Duodenal mucosa (tissue), 2 donors: ENCODE data around the gene CCDC18.
"Not testable (repeated sequence)": the region's sequence is repeated elsewhere in the genome, so short reads cannot be mapped to it uniquely, and the experiment has no call there.

ENCODE experiments used
- H3K27ac ChIP-seq: one replicate; pipeline ENCODE4 v1.7.0; 2013; ENCODE audit warnings: low read depth, low read length
- H3K27me3 ChIP-seq, 2 donors: one replicate each; pipeline ENCODE4 v1.7.0; 2013; ENCODE audit warnings: low read length in 2 of 2, control low read depth in 1 of 2; ENCODE audit not compliant: insufficient read depth in 2 of 2, control insufficient read depth in 1 of 2
- H3K36me3 ChIP-seq, 2 donors: one replicate each; pipeline ENCODE4 v1.7.0; 2013; ENCODE audit warnings: low read length in 2 of 2, control low read depth in 1 of 2; ENCODE audit not compliant: insufficient read depth in 2 of 2, control insufficient read depth in 1 of 2
- H3K4me1 ChIP-seq, 2 donors: one replicate each; pipeline ENCODE4 v1.7.0; 2013; ENCODE audit warnings: low read length in 2 of 2, control low read depth in 1 of 2; ENCODE audit not compliant: insufficient read depth in 2 of 2, control insufficient read depth in 1 of 2
- H3K4me3 ChIP-seq, 2 donors: one replicate each; pipeline ENCODE4 v1.7.0; 2013; ENCODE audit warnings: low read length in 2 of 2, low read depth in 1 of 2
- H3K9ac ChIP-seq, 2 donors: one replicate each; pipeline ENCODE4 v1.7.0; 2013; ENCODE audit warnings: low read length in 2 of 2, low read depth in 1 of 2
- H3K9me3 ChIP-seq, 2 donors: one replicate each; pipeline ENCODE4 v1.7.0; 2013; ENCODE audit warnings: low read length in 2 of 2, control low read depth in 1 of 2; ENCODE audit not compliant: control insufficient read depth in 1 of 2

The CCDC18 gene

DNA sequence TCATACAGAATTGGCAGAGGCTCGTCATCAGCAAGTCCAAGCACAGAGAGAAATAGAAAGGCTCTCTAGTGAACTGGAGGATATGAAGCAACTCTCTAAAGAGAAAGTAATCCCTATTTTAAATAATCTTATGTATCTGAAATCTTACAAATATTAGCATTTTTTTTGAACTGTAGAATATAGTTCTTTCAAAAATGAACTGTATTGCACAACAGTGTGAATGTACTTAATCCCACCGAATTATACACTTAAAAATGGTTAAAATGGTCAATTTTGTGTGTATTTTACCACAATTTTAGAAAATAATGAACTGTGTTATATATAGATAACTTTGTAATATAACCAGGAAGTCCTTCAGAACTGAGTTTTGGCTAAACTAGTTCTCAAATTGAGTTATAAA, 75.9 kb downstream of the CCDC18 start:
- no peak overlapping the region for H3K27ac ChIP-seq
- H3K27me3 ChIP-seq: no peaks in the 10 kb centered on the region
- no peaks in the 10 kb centered on the region for H3K36me3 ChIP-seq
- no peak overlapping the region for H3K9ac ChIP-seq
- H3K4me1 ChIP-seq: peaks cover 0 to 5% of the 10 kb centered on the region in 2 donors
- no peaks in the 10 kb centered on the region for H3K9me3 ChIP-seq
- no peak overlapping the region for H3K4me3 ChIP-seq

DNA sequence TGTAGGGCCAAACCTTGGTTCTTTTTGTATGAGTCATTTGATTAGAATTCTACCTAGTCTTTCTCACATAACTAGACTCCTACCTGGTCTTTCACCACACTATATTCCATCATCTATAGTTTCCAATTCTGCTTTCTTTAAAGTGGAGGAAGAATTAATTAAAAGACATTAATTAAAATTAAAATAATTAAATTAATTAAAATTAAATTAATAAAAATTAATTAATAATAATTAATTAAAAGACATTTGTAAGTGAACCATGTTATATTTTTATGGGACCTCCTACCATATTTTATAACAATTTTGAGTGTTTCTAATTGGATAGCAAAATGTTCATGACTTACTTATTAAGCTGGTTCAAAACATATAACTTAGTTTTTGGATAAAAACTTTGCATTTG, 77.4 kb downstream of the CCDC18 start:
- Histone ChIP-seq H3K9me3 (peaks cover 6 to 9% of the 10 kb centered on the region in 2 donors), H3K4me1 (peaks cover 0 to 5% of the 10 kb centered on the region in 2 donors), H3K27ac (no peak overlapping the region), H3K4me3 (no peak overlapping the region), H3K9ac (no peak overlapping the region), H3K36me3 (peaks cover 0 to 7% of the 10 kb centered on the region in 2 donors), H3K27me3 (no peaks in the 10 kb centered on the region)

DNA sequence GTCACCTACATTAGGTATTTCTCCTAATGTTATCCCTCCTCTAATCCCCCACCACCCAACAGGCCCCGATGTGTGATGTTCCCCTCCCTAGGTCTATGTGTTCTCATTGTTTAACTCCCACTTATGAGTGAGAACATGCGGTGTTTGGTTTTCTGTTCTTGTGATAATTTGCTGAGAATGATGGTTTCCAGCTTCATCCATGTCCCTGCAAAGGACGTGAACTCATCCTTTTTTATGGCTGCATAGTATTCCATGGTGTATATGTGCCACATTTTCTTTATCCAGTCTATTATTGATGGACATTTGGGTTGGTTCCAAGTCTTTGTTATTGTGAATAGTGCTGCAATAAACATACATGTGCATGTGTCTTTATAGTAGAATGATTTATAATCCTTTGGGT, 80.2 kb downstream of the CCDC18 start:
- H3K36me3 ChIP-seq, H3K9ac ChIP-seq, H3K4me3 ChIP-seq, H3K27me3 ChIP-seq, H3K4me1 ChIP-seq, H3K27ac ChIP-seq: not testable (repeated sequence)
- peaks cover 6 to 17% of the 10 kb centered on the region in 2 donors for H3K9me3 ChIP-seq

DNA sequence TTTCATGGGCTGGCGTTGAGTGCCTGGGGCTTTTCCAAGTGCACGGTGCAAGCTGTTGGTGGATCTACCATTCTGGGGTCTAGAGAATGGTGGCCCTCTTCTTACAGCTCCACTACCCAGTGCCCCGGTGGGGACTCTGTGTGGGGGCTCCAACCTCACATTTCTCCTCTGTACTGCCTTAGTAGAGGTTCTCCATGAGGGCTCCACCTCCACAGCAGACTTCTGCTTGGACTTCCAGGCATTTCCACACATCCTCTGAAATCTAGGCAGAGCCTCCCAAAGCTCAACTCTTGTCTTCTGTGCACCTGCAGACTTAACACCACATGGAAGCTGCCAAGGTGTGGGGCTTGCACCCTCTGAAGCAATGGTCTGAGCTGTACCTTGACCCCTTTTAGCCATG, 82.1 kb downstream of the CCDC18 start:
- no peak overlapping the region for H3K4me3 ChIP-seq
- H3K27me3 ChIP-seq: no peaks in the 10 kb centered on the region
- H3K9me3 ChIP-seq: peaks cover 6 to 17% of the 10 kb centered on the region in 2 donors
- H3K9ac ChIP-seq: no peak overlapping the region
- H3K27ac ChIP-seq: no peak overlapping the region
- peaks cover 0 to 7% of the 10 kb centered on the region in 2 donors for H3K36me3 ChIP-seq
- peaks cover 0 to 5% of the 10 kb centered on the region in 2 donors for H3K4me1 ChIP-seq

DNA sequence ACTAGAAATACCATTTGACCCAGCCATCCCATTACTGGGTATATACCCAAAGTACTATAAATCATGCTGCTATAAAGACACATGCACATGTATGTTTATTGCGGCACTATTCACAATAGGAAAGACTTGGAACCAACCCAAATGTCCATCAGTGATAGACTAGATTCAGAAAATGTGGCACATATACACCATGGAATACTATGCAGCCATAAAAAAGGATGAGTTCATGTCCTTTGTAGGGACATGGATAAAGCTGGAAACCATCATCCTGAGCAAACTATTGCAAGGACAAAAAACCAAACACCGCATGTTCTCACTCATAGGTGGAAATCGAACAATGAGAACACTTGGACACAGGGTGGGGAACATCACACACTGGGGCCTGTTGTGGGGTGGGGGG, 88.4 kb downstream of the CCDC18 start:
- not testable (repeated sequence) for H3K27ac ChIP-seq, H3K9ac ChIP-seq, H3K9me3 ChIP-seq, H3K27me3 ChIP-seq, H3K4me3 ChIP-seq, H3K4me1 ChIP-seq, H3K36me3 ChIP-seq

DNA sequence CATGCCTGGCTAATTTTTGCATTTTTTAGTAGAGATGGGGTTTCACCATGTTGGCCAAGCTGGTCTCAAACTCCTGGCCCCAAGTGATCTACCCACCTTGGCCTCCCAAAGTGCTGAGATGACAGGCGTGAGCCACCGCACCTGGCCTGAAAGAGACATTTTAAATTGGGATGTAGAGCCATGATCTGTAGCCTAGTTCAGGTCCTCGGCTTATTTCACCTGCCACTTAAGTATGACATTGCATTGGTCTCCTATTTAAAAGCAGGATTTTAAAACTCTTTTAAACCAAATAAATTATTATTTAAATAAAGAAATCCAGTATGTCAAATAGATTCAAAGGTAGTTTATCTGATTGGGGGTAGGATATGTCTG, 94.7 kb downstream of the CCDC18 start:
- H3K9me3 ChIP-seq, H3K27me3 ChIP-seq, H3K27ac ChIP-seq, H3K36me3 ChIP-seq, H3K9ac ChIP-seq, H3K4me1 ChIP-seq, H3K4me3 ChIP-seq: not testable (repeated sequence)

DNA sequence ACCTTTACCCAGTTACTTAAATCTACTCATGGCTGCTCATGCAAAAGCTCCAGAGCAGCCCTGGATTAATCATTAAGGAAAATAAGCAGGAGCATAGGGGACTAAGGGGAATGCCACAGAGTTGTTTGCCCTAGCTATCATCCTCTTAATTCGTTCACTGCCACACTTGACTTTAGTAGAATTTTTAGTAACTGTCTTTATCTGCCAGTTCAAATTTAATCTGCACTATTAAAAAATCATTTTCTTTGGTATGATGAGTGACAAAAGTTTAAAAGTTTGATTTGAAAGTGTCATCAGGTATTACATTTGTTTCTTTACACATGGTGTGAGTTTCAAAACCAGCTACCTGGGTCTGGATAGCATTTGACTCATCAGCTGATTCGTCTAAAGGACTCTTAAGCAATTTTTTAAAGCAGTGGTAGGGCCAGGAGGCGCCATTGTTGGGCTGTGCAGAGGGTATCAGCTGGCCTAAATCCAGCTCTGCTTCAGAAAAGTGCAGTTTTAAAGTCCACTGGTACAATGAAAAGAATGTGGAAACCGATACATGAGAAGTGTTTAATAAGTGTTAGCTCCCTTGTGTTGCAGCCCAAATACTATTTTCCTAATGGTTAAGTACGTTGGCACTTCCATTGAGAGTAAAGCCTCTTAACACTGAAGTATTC, 95.2 kb downstream of the CCDC18 start:
- Histone ChIP-seq H3K36me3 (no peaks in the 10 kb centered on the region), H3K4me1 (peaks cover 5 to 7% of the 10 kb centered on the region in 2 donors), H3K9me3 (peaks cover 0 to 3% of the 10 kb centered on the region in 2 donors), H3K9ac (no peak overlapping the region), H3K27ac (no peak overlapping the region), H3K27me3 (no peaks in the 10 kb centered on the region), H3K4me3 (peak overlapping the region in 1 of 2 donors; percentile 29)

DNA sequence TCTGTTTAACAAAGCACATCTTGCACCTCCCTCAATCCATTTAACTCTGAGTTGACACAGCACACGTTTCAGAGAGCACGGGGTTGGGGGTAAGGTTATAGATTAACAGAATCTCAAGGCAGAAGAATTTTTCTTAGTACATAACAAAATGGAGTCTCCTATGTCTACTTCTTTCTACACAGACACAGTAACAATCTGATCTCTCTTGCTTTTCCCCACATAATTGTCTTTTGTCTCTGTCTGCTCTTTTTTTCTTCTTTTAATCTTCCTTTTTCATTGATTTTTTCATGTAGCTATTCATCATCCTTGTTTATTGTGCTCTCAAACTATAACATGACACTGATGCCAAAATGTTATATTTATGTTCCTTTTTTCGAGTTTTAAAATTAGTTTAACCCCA, 97.0 kb downstream of the CCDC18 start:
- H3K9me3 ChIP-seq, H3K9ac ChIP-seq, H3K4me1 ChIP-seq, H3K27ac ChIP-seq, H3K36me3 ChIP-seq, H3K4me3 ChIP-seq, H3K27me3 ChIP-seq: not testable (repeated sequence)

DNA sequence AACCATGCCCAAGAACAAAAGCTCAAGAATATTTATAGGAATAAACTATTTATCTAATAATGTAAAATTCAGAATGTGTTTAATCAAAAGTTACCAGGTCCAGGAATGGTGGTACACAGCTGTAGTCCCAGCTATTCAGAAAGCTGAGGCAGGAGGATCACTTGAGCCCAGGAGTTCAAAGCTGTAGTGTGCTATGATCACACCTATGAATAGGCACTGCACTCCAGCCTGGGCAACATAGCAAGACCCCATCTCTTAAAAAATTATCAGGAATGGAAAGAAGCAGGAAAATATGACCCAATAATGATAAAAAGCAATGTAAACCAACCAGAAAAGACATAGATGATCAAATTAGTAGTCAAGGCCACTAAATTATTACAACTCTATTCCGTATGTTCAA, 103.0 kb downstream of the CCDC18 start:
- no peak overlapping the region for H3K9ac ChIP-seq
- no peak overlapping the region for H3K27ac ChIP-seq
- peaks cover 0 to 3% of the 10 kb centered on the region in 2 donors for H3K9me3 ChIP-seq
- H3K4me3 ChIP-seq: no peak overlapping the region
- no peaks in the 10 kb centered on the region for H3K4me1 ChIP-seq
- H3K36me3 ChIP-seq: no peaks in the 10 kb centered on the region
- no peaks in the 10 kb centered on the region for H3K27me3 ChIP-seq

DNA sequence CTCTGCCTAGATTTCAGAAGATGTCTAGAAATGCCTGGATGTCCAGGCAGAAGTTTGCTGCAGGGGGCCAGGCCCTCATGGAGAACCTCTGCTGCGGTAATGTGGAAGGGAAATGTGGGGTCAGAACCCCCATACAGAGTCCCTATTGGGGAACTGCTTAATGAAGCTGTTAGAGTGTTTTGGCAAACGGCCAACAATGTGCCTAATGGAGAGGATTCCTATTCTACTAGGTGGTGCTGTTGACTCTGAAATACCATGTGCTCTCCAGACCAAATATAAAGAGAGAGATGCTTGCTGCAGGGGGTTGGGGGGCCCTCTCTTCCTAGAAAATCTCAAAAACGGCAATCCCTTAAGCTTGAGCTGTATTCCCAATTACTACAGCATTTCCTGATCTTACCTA, 108.0 kb downstream of the CCDC18 start:
- Histone ChIP-seq H3K27ac (no peak overlapping the region), H3K4me1 (no peaks in the 10 kb centered on the region), H3K36me3 (peaks cover 0 to 6% of the 10 kb centered on the region in 2 donors), H3K4me3 (no peak overlapping the region), H3K27me3 (no peaks in the 10 kb centered on the region), H3K9ac (no peak overlapping the region), H3K9me3 (no peaks in the 10 kb centered on the region)
